GM18502 (cell line): ENCODE data around the gene TMEM115.

Experiments
- ATAC-seq: cut with Tn5 transposase; IDR thresholded peaks from one replicate; pipeline ENCODE4 v1.9.1; 2021; ENCODE audit warnings: mild to moderate bottlenecking; ENCODE audit not compliant: unreplicated experiment, poor library complexity

TMEM115 gene

DNA sequence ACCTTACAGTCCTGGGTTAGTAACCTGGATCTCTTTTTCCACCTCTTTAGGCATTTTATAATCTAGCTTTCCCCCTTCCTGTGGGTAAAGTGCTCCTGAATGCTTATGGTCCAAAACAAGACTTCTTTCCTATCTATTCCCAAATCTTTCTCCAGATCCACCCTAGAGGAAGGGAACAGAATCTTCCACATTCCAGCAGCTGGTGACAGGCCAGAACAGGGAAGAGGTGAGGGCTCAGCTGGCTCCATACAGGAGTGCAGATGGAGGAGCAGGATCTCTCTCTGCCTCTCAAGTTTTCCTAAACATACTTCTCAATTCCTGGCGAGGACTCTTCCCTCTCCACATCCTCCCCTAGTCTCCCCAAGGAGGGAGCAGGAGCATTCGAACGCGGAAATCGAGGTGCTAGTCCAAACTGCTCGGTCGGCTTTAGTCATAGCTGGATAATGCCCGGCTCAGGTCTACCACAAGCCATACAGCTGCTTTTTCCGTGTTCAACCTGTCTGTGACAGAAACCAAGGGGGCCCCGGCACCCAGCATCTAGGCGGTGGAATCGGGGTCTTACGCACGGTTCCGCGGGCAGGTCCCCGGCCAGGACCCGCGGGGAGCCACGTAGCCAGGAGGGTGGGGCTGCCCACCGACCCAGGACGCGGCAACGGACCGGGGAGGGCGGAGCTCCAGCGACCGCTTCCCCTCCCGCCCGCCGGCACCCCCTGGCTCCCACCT, 22.7 kb downstream of the TMEM115 start:
- ATAC-seq, result peak; percentile 33

DNA sequence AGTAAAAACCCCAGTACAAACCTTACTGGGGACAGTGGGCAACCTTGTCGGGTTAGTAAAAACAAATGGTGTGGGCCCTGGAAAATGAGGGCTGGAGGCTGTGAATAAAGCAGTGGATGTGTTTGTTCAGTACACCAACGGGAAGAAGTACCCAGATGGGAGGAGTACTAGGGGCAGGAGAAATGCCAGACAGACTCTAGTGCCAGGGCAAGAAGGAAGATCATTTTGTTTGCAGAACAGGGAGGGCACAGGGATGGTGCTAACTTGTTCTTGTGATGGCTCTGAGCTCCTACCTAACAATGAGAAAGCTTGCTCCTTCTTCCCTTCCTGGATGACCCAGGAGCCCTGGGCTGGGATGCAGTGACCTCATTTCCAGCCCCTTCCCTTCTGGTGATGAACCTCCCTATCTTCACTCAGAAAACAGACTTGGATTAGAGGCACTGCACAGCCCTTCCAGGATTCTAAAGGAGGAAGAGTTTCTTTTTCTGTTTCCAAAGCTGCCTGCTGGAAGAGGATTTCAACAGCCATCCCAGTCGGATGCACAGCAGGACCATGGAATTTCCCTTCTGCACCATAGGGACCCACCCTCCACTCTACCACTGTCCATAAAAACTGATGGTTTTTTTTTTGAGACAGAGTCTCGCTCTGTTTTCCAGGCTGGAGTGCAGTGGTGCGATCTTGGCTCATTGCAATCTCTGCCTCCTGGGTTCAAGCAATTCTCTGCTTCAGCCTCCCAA, 24.8 kb downstream of the TMEM115 start:
- no peak for ATAC-seq

DNA sequence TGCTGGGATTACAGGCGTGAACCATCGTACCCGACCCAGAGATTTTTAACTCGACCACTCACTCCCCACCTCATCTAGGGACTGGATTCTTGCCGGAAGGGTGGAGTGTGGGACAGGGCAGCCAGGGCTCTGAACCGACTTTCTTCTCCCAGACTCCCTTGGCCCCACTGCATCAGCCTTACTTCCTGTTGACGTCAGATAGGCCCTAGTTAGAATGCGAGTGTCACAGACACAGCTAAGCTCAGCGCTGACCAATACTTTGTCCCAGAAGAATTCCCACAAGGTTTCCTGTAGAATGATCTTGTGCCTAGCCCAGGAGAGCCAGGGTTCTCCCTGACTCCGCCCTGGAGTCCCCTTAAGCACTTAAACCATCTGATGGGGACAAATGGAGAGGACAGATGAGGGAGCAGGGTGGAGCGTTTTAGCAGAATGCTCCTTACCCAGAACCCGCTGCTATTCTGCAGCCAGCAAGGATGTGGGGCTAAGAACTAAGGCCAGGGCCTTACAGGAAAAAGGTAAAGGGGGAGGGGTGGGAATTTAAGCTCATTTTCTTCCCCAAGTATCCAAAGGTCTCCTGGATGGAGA, 25.5 kb downstream of the TMEM115 start:
- no peak for ATAC-seq

DNA sequence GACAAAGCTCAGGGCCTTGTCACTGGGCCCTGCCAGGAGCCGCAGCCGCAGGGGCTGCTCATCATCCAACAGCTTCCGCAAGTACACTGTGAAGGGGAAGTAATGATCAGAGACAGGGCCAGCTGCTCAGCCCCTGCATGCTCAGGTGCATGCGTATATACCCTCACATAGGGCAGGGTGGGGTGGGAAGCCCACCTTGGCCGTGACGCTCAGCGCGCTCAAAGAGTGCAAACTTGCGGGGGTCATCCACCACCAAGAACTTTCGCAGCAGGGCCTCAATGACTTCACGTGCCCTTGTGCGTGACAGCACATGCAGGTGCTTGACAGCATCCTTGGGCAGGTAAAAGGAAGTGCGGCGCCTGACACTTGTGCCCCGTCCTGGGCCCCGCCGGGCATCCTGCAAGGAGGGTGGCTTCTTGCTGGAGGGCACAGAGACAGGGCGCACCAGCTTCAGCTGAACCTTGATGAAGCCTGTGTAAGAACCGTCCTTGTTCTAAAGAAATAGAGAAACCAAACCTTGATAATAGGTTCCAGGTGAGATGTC, 27.9 kb downstream of the TMEM115 start:
- no peak for ATAC-seq

DNA sequence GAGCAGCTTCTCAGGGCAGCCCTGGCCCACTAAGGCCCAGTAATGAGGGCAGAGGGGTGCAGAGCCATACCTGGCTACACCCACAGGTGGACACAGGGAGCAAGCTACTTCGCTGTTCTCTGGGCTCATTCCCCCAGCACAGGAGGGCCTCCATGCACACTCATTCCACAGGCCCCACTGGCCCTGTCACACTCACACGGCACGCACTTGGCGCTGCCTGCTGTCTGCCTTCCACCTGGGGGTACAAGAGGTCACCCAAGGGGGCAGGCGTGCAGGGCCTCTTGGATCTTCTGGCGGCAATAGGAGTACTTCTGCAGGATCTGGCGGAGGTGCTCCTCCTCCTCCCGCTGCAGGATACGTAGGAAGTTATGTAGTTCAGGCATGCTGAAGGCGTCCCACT, 29.0 kb downstream of the TMEM115 start:
- ATAC-seq, result no peak

DNA sequence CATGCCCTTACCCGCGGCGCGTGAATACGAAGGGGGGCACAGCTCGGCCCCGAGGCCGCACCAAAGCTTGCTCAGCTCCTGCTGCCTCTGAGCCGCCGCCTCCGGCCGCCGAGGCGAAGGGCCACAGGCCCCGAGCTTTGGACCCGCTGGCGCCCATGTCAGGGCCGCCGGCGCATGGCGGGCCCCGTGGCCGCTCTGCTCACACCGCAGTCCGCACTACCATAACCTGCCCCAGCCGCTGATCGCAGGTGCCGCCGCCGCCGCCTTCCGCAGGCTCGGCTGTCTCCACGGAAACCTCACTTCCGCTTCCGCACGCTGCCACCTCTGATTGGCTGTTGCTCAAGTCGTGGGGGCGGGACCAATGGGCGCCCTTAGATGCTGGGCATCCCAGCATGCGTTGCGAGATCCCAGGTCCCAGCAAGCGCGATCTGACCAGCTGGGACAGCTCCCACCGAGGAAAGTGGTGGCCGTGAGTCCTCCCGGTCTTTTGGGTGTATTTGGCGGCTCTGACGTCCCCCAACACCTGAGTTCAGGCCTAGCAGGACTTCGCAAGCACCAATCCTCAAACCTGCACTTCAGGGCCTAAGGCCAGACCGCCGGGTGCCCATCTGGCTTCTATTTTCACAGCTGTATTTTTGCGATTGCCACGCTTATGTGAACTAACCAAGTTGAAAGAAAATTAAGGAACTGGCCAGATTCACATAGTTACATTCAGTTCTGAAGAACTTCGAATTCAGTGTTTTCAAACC, 31.2 kb downstream of the TMEM115 start, which contains the start of gene TUSC2:
TSS of gene TUSC2 (minus strand) at position 281 of the 749 bp plus-strand sequence. CDS start at position 157, 124 bp downstream.
- peak; percentile 88 for ATAC-seq

DNA sequence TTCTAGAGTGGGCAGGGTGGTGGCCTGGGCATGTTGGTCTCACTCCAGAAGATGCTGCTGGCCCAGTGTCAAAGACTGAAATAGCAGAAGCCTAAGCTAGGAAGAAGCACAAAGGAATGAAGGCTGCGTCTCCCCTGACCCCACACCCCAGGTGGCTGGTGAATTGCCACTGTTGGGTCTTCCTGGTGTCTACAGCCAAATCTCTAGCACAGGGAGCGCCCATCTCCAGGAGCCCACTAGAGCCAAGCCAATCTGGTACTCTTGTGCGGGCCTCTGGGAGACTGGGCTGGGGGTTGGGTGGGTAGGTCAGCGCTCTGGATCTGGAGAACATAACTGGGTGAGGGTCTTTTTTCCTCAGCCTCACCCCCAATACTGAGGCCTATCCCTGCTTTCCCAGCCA, 32.2 kb downstream of the TMEM115 start:
- ATAC-seq, result no peak

DNA sequence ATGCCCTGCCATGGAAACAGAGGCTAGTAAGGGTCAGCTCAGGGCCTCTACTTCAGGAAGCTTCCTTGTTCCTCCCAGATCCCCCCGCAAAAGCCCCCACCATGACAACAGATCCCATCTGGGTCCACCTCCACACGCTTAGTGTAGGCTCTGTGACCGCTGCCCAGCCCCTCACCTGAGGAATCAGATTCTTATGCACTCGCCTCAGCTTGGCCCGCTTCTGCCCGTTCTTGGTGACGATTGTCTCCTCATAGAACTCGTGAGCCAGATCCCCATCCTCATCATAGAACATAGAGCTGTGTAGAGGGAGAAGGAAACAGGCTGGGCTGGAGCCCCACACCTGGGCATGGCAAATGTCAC, 33.2 kb downstream of the TMEM115 start:
- no peak for ATAC-seq

DNA sequence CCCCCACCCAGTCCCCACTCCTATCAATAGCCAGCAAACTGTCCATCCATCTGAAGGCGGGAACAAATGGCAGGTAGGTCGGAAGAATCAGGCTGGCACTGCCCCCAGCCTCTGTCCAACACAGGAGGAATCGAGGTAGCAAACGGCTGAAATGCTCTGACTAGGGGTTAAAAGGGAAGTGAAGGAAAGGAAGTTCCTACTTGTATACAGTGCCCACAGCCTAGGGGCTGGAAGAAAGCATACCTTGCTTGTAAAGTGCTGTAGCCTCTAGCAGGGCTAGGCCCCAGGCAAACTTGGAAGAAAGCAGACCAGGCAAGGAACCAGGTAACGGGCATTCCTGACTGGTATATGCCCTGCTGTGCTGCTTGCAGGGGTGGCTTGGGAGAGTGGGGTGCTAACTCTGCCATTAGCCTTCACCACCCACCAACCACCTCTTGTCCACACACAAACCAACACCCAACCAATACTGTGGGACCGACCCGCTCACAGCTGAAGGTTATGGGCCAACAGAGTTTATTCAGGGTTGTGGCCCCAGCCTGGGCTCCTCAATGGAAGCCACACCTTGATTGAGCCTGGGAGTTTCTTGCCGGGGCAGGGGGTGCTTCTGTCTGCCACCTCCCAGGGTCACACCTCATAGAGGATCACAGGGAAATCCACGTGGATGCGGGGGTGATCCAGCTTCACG, 33.7 kb downstream of the TMEM115 start:
- no peak for ATAC-seq

DNA sequence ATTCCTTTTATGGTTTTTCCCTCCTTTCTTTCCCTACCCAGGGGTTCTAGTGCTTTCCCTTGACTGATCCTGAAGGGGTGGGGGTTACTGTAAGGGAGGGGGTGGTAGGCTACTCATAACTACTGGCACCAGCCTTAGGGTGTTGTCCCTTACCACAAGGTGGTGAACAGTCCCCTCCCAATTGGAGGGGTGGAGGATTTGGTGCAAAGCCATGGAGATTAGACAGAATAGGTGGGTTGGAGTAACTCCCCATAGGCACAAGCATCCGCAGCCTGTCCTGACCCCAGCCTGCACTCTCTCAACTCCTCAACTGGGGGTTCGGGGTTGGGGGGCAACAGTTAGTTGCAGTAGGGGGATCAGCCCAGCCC, 34.2 kb downstream of the TMEM115 start:
- ATAC-seq, result no peak

DNA sequence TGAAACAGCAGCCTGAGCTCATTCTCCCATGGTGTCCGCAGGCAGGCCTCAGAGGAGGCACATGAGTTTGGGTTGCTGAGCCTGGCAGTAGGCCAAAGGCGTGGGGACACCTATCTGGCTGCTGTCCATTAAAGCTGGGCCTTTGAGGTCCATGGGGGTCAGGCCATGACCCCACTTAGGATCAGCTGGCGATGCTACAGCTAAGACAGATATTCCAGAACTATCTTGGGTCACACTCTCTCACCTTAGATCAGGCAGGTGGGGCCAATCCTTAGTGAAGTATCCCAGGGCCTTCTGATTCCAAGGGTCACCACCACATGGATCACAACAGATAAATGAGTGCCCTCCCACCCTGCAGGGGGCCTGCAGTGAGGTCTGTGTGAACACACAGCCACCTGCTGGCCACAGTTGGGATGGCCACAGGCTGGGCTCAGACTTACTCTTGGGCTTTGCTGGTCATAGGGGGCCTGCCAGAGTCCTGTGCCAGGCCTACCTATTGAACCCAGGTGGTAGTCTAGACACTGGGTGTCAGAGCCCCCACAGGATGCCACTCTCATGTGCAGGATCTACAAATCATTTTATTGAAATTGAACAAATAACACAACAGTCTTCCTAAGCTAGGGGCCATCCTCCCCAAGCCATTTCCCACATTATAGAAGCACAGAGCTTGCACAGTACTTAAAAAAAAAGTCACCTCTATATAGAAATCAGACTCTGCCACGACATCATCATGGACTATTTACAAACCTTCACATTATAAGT, 34.8 kb downstream of the TMEM115 start:
- ATAC-seq, result no peak

DNA sequence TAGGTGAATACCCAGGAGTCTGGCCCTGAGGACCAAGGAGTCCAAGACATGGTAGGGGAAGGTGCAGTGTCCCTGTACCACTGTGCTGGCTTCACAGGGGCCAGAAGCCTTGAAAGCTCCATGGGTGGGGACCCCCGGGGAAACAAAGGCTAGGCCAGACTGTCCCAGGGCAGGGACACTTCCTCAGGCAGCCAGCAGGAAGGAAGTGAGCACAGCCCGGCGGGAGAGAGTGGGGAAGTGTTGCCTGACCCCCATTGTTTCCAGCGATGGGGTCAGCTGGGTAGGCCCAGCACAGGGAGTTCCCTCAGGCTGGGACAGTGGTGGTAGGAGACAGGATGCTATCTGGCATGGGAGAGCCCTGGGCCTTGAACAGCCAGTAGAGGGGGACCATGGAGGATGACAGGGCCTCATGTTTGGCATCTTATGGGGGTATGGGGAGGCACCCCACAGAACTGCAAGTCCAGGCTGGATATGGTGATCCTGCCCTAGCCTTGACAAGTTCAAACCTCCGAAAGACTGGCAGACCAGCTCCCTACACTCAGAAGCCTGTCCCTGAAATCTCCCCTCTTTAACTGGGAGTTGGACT, 35.6 kb downstream of the TMEM115 start:
- ATAC-seq, result no peak

DNA sequence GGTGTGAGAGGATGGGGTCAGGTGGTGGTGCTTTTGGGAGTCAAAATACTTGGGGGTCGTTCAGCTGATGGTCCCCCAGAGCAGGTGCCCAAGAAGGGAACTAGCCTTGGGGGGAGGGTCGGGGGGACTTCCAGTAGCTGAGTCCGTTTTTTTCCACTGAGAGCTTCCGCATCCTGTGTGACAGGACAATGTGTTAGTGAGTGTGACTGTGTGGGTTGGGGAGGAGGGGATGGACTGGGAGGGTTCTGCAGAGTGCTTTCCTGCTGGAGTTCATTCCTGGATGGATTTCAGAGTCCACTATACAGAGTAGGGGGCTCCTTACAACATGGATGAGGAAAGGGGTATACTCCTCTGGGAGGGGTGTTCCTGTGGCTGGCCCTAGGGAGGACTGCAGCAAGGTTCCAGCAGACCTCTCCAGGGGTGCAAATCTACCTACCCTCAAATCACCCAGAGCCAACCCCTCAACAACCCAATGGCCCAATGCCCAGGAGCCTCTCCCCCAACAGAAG, 36.2 kb downstream of the TMEM115 start:
- no peak for ATAC-seq

DNA sequence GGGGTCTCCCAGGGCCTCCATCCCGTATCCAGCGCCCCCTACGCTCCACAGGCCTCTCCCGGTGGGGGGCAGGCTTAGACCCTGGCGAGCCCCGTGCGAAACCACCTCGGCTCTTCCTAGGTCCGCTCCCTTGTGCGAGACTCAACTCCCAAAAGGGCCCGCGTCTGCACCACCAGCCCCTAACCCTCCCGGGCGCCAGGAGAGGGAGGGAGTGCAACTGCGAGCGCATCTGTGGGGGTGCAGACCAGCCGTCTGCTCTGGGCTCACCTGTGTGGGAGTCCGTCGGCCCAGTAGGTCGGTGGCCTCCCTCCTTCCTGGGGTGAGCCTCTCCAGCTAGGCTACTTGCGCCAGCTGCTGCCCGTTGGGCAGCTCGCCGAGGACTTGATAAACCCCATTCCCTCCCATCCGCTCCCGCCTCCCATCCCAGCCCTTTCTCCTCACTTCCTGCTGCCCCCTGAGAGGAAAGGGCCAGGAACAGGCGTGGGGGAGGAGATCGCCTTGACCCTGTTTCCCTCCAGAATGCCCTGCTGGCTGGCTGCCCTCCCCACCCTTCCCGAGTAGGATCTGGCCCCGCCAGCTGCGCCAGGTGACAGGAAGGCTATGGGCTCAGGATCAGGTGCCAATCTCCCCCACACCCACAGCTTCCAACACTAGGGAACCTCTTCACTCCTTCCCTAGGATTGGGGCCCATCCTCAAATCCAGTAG, 36.8 kb downstream of the TMEM115 start, which contains the start of gene HYAL2:
TSS of gene HYAL2 (minus strand) at position 360 of the 706 bp plus-strand sequence. CDS start 2,256 bp downstream, outside the sequence.
- ATAC-seq, result no peak

DNA sequence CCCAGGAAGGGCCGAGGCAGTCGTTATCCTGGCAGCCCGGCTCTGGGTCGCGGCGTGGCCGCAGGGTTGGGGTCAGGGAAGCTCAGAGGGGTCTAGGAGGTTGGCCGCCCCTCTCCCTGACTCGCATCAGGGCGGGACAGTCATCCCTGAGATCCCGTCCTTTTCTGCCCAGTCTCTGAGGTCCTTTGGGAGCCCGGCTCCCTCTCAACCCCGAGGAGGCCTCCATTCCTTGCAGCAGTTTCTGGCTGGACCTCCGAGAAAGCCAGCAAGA, 37.3 kb downstream of the TMEM115 start:
- no peak for ATAC-seq

DNA sequence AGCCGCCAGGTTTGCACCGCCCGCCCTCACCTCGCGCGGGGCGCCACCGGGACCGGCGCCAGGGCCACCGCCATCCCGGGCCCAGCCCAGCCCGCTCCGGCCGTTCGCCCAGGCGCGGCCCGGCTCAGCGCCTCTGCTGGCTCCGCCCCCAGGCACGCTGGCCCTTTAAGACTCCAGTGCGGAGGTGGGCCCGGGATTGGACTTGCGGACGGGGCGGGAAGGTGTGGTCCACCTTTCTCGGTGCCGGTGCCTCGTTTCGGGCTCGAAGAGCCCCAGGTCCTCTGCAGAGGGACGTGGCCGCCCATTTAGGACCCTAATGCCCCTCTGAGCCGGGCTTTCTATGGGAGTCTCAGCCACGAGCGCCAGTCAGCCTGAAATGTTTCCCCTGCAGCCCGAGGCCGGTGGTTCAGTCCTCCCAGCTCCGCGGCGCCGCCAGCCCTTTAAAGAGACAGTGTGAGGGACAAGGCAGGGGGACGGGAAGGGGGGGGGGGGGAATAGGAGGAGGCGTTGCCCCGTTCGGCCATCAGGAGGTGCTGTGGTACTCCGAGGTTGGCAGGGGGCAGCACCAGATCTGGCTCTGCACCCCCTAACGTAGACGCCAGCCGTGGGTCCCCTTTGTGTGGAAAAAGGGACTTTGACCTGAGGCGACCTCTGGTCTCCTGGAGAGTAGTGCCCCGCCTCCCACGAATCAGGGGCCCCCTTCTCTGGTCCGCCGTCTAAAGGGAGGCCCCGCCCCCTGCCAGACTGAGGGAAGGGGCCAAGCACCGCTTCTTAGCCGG, 37.8 kb downstream of the TMEM115 start:
- ATAC-seq, result peak; percentile 79

DNA sequence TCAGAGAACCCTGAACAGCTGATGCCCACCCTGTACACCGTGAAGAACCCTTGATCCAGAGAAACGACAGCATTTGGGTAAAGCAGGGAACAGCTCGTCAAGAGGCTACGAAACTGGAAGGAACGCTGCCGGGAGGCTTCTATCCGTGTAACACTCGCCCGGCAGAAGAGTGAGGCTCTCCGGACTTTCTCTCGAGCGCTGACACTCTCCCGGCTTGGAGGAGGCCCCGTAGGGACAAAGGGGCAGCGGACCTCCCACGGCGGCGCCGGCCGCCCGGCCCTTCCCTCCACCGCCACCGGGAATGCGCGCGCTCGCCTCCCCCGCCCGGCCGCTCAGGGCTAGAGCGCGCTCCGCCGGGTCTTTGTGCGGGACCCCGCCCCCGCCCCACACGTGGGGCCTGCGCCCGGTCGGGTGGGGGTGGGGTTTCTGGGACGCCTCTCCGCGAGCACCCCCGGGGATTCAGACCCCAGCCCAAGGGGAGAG, 38.4 kb downstream of the TMEM115 start:
- ATAC-seq, result peak; percentile 61
